IPS-18c (cell line): Measurements from ENCODE around the gene TMEM200B.
"Not testable (repeated sequence)": the region's sequence is repeated elsewhere in the genome, so short reads cannot be mapped to it uniquely, and the experiment has no call there.

Experiments
- H3K4me3 ChIP-seq: 2 replicates; pipeline ENCODE4 v1.7.0; 2013; ENCODE audit warnings: low read depth, mild to moderate bottlenecking, low read length, moderate library complexity; ENCODE audit not compliant: insufficient read depth
- H3K9me3 ChIP-seq: one replicate; pipeline ENCODE4 v1.6.1; 2013; ENCODE audit warnings: mild to moderate bottlenecking, low read length, moderate library complexity; ENCODE audit not compliant: control insufficient read depth, insufficient read depth

The TMEM200B gene

DNA sequence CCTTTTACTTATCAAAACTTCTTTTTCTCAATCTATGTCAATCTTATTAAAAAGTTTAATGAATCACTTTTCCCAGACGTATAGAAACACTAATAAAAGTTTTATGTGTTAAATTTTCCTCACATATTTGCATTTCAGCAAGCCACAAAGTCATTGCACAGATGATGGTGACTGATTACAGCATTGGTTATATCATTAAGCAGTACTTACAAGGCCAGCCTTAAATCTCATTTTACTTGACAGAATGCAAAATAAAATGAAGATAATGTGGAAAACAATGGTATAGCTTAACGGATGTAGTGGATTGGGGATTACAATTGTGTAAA, 39.5 kb downstream of the TMEM200B start:
- Histone ChIP-seq H3K4me3 (no peak overlapping the region), H3K9me3 (peaks cover 4% of the 10 kb centered on the region)

DNA sequence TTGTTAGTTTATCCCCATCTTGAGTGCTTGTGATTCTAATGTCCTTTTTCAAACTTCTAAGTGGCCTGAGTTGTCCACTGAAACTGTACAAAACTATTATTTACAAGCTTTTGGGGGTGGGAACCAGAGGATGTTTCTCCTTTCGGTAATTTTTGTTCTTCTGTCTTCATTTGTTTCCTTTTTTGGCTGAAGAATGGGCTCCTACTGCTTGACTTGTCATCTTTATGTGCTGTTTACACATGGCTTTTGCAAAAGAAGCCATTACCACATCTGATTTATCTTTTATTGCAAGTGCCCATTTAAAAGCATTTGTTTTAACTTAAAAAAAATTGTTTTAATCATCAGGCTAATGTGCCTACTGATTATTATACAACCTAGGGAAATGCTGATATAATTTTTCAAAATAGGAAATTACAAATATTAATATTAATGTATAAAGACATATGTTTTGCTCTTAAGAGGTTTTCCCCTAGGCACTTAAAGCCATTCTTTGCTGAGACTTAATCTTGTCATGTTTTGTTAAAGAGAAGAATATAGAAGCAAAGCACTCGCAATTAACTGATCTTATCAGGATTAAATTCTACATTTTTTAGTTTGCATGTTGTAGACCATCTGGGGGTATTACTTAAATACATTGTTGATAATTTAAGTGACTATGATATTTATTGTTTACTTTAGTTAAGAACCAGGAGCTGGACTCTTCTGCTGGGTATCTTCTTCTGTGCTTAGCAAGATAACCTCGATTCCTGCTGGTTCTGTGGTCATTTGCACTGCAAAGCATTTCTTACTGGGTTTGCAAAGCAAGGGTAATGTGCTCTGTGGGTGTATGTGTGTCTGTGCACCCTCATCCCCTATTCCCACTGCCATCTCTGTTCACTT, 40.1 kb downstream of the TMEM200B start:
- H3K4me3 ChIP-seq, result no peak overlapping the region
- peaks cover 3% of the 10 kb centered on the region for H3K9me3 ChIP-seq

DNA sequence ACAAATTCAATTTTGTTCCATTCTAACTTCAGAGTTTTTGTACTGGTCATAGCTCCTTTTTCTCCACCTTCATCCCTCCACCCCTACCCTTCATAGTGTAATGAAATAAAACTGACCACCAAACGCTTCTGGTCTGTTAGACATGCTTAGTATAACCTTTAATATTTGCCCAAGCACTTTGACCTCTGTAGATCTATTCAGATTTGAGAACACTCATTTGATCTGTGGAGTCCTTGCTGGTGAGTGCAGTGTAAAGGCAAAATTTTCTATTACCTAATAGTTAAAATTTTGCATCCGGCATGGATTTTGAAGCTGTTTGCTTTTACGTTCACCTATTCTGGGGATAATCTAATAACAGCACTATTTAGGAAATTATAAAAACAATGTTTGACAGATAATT, 41.2 kb downstream of the TMEM200B start:
- Histone ChIP-seq H3K9me3 (no peaks in the 10 kb centered on the region), H3K4me3 (no peak overlapping the region)

DNA sequence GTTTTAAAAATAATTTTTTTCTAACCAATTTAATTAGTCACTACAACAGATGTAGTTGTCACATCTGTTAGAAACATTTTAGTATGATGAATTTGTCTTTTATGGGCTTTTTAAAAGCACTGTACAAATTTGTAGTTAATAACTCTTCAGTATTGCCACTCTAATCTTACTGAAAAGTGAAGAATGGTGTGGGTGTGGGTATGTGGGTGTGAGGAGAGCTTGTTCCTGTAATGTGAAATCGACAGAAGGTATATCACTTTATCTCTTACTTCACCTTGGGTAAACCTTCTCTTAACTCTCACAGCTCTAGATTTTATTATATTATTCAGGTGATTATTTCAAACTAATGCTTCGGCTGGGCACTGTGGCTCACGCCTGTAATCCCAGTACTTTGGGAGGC, 42.5 kb downstream of the TMEM200B start:
- no peaks in the 10 kb centered on the region for H3K9me3 ChIP-seq
- no peak overlapping the region for H3K4me3 ChIP-seq

DNA sequence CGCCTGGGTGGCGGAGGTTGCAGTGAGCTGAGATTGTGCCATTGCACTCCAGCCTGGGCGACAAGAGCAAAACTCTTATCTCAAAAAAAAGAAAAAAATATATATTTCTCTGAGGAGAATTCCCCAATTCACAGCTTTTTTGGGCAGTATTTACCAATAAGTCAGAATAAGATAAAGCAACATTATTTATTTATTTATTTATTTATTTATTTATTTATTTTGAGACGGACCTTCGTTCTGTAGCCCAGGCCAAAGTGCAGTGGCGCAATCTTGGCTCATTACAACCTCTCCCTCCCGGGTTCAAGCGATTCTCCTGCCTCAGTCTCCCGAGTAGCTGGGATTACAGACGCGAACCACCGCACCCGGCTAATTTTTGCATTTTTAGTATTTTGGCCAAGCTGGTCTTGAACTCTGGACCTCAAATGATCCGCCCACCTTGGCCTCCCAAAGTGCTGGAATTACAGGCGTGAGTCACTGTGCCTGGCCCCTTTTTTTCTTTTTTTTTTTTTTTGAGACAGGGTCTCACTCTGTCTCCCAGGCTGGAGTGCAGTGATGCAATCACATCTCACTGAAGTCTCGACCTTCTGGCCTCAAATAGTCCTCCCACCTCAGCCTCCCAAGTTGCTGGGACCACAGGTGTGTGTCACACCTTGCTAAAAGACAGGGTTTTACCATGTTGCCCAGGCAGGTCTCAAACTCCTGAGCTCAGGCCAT, 43.6 kb downstream of the TMEM200B start:
- H3K4me3 ChIP-seq, H3K9me3 ChIP-seq: not testable (repeated sequence)

DNA sequence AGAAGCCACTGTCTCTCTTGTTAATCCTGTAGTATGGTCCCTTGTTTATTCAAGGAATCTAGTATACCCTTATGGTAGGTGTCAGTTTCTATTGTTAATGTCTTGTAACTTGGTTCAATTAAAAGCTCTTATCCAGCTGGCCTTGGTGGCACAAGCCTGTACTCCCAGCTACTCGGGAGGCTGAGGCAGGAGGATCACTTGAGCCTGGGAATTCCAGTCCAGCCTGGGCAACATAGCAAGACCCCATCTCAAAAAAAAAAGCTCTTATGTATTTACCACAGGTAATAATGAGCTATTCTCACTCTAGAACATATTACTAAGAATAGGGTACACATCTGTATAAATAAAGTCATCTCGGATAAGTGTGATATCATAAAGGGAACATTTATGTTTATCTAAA, 46.5 kb downstream of the TMEM200B start:
- Histone ChIP-seq H3K9me3 (no peaks in the 10 kb centered on the region), H3K4me3 (no peak overlapping the region)
